ENCODE data around the gene OSBPL9. TPM values are rescaled to one million over a fixed set of nuclear protein-coding genes. Genes with fewer than 3 reads are reported as not detected.

Gene OSBPL9
- total and polyA plus RNA-seq, 9 of the 15 experiments (the other 6 are each of a cell fraction or from before 2014, with no cell fraction given) = 43.9 to 217 (median 170) TPM

- Histone ChIP-seq H3K27me3 (ENCODE audit: control insufficient read depth in 2 of 2, insufficient read depth in 2 of 2, low read length in 2 of 2) (no peaks in the 10 kb centered on the region; a peak in 1 of 5 replicates), H3K4me3 (no peak overlapping the region), H3K9ac (ENCODE audit: insufficient read depth in 1 of 2, low read depth in 2 of 2, low read length in 2 of 2) (no peak overlapping the region), H3K4me1 (replicated peaks in 1 of 2; ENCODE audit: control insufficient read depth in 2 of 2, insufficient read depth in 2 of 2, low read length in 2 of 2) (peaks cover 3% of the 10 kb centered on the region in 2 experiments; a peak in 2 of 5 replicates), H4K20me1 (replicated peaks; ENCODE audit: control insufficient read depth, insufficient read depth, low read length) (no peaks in the 10 kb centered on the region), H3K79me2 (ENCODE audit: control insufficient read depth, insufficient read depth, low read length) (no peaks in the 10 kb centered on the region), H2AFZ (ENCODE audit: low read depth, low read length) (no peak overlapping the region), H3K4me2 (ENCODE audit: insufficient read depth, low read length) (no peak overlapping the region), H3K27ac (ENCODE audit: extremely low read depth, low read depth, low read length) (no peak overlapping the region), H3K9me3 (replicated peaks; ENCODE audit: control insufficient read depth, insufficient read depth, low read depth, low read length) (no peaks in the 10 kb centered on the region), H3K9me1 (ENCODE audit: control insufficient read depth, insufficient read depth, low read length) (no peaks in the 10 kb centered on the region), H3K36me3 (ENCODE audit: control insufficient read depth, insufficient read depth, low read length) (no peaks in the 10 kb centered on the region)
- intact Hi-C loops (cut with micrococcal nuclease) (no loop called here), in situ Hi-C loops (cut with MboI) (no loop called here)
- DNase-seq (ENCODE audit: extremely low read depth in 1 of 4, low spot score in 3 of 4) (no peak), FAIRE-seq (no peak), ATAC-seq (no peak)
- POLR2A ChIA-PET = interaction anchor here (1.0 to 2.2 kb wide), 3 partner anchors 10 to 19 kb away, joined by 4 to 11 read pairs (median 4); partner anchors contain the start of gene OSBPL9
- WGBS (ENCODE audit: insufficient coverage, low coverage, missing lambda C conversion rate) = 0% methylated on average over 1 of the region's 1 CpG
- no TSS peak for BruUV-seq (replicated peaks)
- CTCF ChIA-PET (ENCODE audit: low intra/inter-chr PET ratio) = no interaction called here
- TF ChIP-seq POLR3A (IDR thresholded peaks at IDR 0.05; ENCODE audit: borderline replicate concordance, extremely low read depth, insufficient read depth, insufficient read length) (no peak), ZBTB9 (CRISPR knock-in tag; IDR thresholded peaks at IDR 0.05) (no peak), ZNF444 (CRISPR knock-in tag; IDR thresholded peaks at IDR 0.05) (no peak), NFIC (IDR thresholded peaks at IDR 0.05) (no peak), RBM14 (IDR thresholded peaks at IDR 0.05; ENCODE audit: borderline replicate concordance, insufficient read depth, low read depth, low read length) (no peak), ATF7 (IDR thresholded peaks at IDR 0.05) (no peak), ZNF75A (CRISPR knock-in tag; IDR thresholded peaks at IDR 0.05) (no peak), ZNF41 (CRISPR knock-in tag; conservative IDR thresholded peaks at IDR 0.05) (no peak), ZBED1 (IDR thresholded peaks at IDR 0.05) (no peak), BRD9 (IDR thresholded peaks at IDR 0.05; ENCODE audit: low read depth, partially characterized antibody) (no peak), MAX (CRISPR knock-in tag; IDR thresholded peaks at IDR 0.05) (no peak), MED1 (CRISPR knock-in tag; IDR thresholded peaks at IDR 0.05; ENCODE audit: borderline replicate concordance) (no peak), ZNF133 (CRISPR knock-in tag; IDR thresholded peaks at IDR 0.05) (no peak), NR2C1 (IDR thresholded peaks at IDR 0.05) (no peak), NR2C1 (tag; IDR thresholded peaks at IDR 0.05) (no peak), HDAC2 (IDR thresholded peaks at IDR 0.05) (no peak), STAT6 (CRISPR knock-in tag; IDR thresholded peaks at IDR 0.05) (no peak), CBX2 (IDR thresholded peaks at IDR 0.05; ENCODE audit: insufficient read depth, low read length, poor library complexity, severe bottlenecking) (no peak), CTCFL (IDR thresholded peaks at IDR 0.05; ENCODE audit: borderline replicate concordance, insufficient read depth, low read depth, low read length, poor library complexity, severe bottlenecking) (no peak)
Observed at GRCh38 chr1:51600965-51601364, 15.9 kb upstream of the OSBPL9 start.
